GM19193 (cell line): ENCODE results near the gene NXPE2.

Experiments
- POLR2A ChIP-seq: IDR thresholded peaks from 4 replicates; pipeline ENCODE4 v1.6.1; 2011; ENCODE audit not compliant: insufficient read depth, insufficient read length; ENCODE audit errors: extremely low read depth

The NXPE2 gene

GRCh38 chr11:114678125-114679036, at the start of gene NXPE2:
NXPE2 (plus strand) TSS chr11:114678527; CDS start chr11:114678576, 49 bp downstream.
- TF ChIP-seq POLR2A: no peak

- no peak for TF ChIP-seq POLR2A
These were observed 27.7 kb upstream of the NXPE2 start for GRCh38 chr11:114650661-114651060.

- no peak for TF ChIP-seq POLR2A
These were observed 27.1 kb upstream of the NXPE2 start for GRCh38 chr11:114651145-114651718.

- TF ChIP-seq POLR2A: no peak
These were observed 25.2 kb upstream of the NXPE2 start for GRCh38 chr11:114653148-114653547.

GRCh38 chr11:114664641-114665040, 13.7 kb upstream of the NXPE2 start:
- TF ChIP-seq POLR2A: no peak

- TF ChIP-seq POLR2A: no peak
These were observed 11.6 kb upstream of the NXPE2 start for GRCh38 chr11:114666760-114667159.

GRCh38 chr11:114668109-114668508, 10.2 kb upstream of the NXPE2 start:
- no peak for TF ChIP-seq POLR2A

GRCh38 chr11:114673661-114674060, 4.7 kb upstream of the NXPE2 start:
- TF ChIP-seq POLR2A: no peak

GRCh38 chr11:114679505-114679904, 1.2 kb downstream of the NXPE2 start:
- no peak for TF ChIP-seq POLR2A

GRCh38 chr11:114683007-114683406, 4.7 kb downstream of the NXPE2 start:
- no peak for TF ChIP-seq POLR2A

- TF ChIP-seq POLR2A: no peak
These were observed 6.3 kb downstream of the NXPE2 start for GRCh38 chr11:114684636-114685035.

- no peak for TF ChIP-seq POLR2A
These were observed 6.8 kb downstream of the NXPE2 start for GRCh38 chr11:114685097-114685496.

GRCh38 chr11:114705280-114706024, 27.1 kb downstream of the NXPE2 start:
- TF ChIP-seq POLR2A: no peak

GRCh38 chr11:114709960-114710359, 31.6 kb downstream of the NXPE2 start:
- TF ChIP-seq POLR2A: no peak

- TF ChIP-seq POLR2A: no peak
These were observed 35.4 kb downstream of the NXPE2 start for GRCh38 chr11:114713756-114714155.
